ENCODE data around the gene PNMA8C. TPM values are rescaled to one million over a fixed set of nuclear protein-coding genes. Genes with fewer than 3 reads are reported as not detected.
A peak's percentile ranks its signal among the peaks of the same experiment; 100 is the strongest.

The PNMA8C gene
- total and polyA plus RNA-seq, 2 donors (not counting 3 experiments of a cell fraction or from before 2014, with no cell fraction given), result not detected

DNA sequence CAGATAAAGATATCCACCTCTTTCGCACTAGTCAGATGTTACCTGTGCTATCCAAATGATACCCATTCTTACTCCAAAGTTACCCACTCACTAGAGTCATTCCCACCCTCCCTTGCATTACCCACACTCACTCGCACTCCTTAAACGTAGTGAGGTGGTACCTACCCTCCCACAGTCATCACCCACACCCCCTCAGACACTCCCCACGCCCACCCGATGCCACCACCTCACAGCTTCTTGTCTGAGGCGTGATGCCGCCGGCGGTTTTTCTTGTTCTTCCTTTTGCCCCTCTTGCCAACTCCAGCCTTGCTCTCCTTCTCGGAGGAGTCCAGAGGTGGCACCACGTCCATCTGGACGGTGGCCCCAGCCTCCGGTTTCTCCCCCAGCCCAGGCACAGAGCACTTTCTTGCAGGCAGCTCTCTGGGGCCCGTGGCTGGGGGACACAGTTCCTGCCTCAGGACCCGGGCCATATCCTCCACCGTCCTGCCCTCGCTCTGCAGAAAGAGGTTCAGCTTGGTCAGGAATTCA lies 1.2 kb downstream of the PNMA8C start:
- dilution Hi-C loops (cut with MboI; ENCODE audit: extremely low pct_ligation_motif_present, low sequenced_read_pairs), result no loop called here
- no peak overlapping the region for H3K9ac ChIP-seq (replicated peaks; ENCODE audit: extremely low read depth, insufficient read depth, low read length)
- H2AFZ ChIP-seq (ENCODE audit: low read depth, low read length), result no peak overlapping the region
- no peak overlapping the region for H3K27ac ChIP-seq (ENCODE audit: insufficient read depth, low read depth, low read length)
- no peaks in the 10 kb centered on the region for H3K79me2 ChIP-seq (ENCODE audit: control insufficient read depth, insufficient read depth, low read length)
- peaks cover 22 to 34% of the 10 kb centered on the region in 2 experiments for H3K27me3 ChIP-seq (ENCODE audit: control insufficient read depth in 2 of 2, insufficient read depth in 2 of 2, low read length in 2 of 2)
- no peaks in the 10 kb centered on the region for H3K36me3 ChIP-seq (ENCODE audit: control insufficient read depth in 2 of 2, extremely low read depth in 1 of 2, insufficient read depth in 2 of 2, low read length in 2 of 2)
- H3K4me3 ChIP-seq (replicated peaks in 1 of 3; ENCODE audit: insufficient read depth in 1 of 3, low read depth in 1 of 3, low read length in 3 of 3), result no peak overlapping the region
- no peaks in the 10 kb centered on the region for H3K9me3 ChIP-seq (replicated peaks; ENCODE audit: control insufficient read depth, insufficient read depth, low read length)
- intact Hi-C loops (cut with micrococcal nuclease), result no loop called here
- no peak overlapping the region for H3K4me2 ChIP-seq (ENCODE audit: insufficient read depth, low read length)
- POLR2A ChIA-PET, result no interaction called here
- BruUV-seq (replicated peaks), result no TSS peak
- CTCF ChIA-PET, result no interaction called here
- no peaks in the 10 kb centered on the region for H3K9me1 ChIP-seq (replicated peaks; ENCODE audit: control insufficient read depth, extremely low read depth, insufficient read depth, low read length)
- TF ChIP-seq POLR2A (IDR thresholded peaks at IDR 0.05; ENCODE audit: low read depth, low read length) (no peak), EZH2 (IDR thresholded peaks at IDR 0.05; ENCODE audit: borderline replicate concordance, low read depth, low read length, severe bottlenecking) (peak; percentile 12), GATA2 (IDR thresholded peaks at IDR 0.05; ENCODE audit: insufficient read depth, insufficient read length, low read depth, low read length) (no peak), POLR2AphosphoS5 (IDR thresholded peaks at IDR 0.05; ENCODE audit: insufficient read depth, low read depth, low read length) (no peak)
- TF ChIP-seq, protein P1, sequence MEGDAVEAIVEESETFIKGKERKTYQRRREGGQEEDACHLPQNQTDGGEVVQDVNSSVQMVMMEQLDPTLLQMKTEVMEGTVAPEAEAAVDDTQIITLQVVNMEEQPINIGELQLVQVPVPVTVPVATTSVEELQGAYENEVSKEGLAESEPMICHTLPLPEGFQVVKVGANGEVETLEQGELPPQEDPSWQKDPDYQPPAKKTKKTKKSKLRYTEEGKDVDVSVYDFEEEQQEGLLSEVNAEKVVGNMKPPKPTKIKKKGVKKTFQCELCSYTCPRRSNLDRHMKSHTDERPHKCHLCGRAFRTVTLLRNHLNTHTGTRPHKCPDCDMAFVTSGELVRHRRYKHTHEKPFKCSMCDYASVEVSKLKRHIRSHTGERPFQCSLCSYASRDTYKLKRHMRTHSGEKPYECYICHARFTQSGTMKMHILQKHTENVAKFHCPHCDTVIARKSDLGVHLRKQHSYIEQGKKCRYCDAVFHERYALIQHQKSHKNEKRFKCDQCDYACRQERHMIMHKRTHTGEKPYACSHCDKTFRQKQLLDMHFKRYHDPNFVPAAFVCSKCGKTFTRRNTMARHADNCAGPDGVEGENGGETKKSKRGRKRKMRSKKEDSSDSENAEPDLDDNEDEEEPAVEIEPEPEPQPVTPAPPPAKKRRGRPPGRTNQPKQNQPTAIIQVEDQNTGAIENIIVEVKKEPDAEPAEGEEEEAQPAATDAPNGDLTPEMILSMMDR (IDR thresholded peaks at IDR 0.05; ENCODE audit: extremely low read depth in 1 of 2, insufficient read depth in 1 of 2, low read depth in 1 of 2, low read length in 2 of 2), result no peak
- no peak for FAIRE-seq
- no peaks in the 10 kb centered on the region for H4K20me1 ChIP-seq (replicated peaks; ENCODE audit: control insufficient read depth, extremely low read depth, insufficient read depth, low read length)
- peaks cover 6% of the 10 kb centered on the region for H3K4me1 ChIP-seq (ENCODE audit: control insufficient read depth, extremely low read depth, insufficient read depth, low read length)
- DNase-seq (ENCODE audit: low read depth, low spot score), result no peak
